ENCODE measurements around the gene ESPL1. TPM values are rescaled to one million over a fixed set of nuclear protein-coding genes. Genes with fewer than 3 reads are reported as not detected.

Gene ESPL1
- total RNA-seq, 1 experiment from 2014 or later = 8.3 TPM

Other genes starting within 250 kb of the ESPL1 start
- gene TNS2, start 218.2 kb upstream of the ESPL1 start, total RNA-seq (2014; rRNA removed; shearing (Covaris generic)) = 13.9 and 15.9 TPM in 2 replicates
- 31.8 and 32.4 TPM in 2 replicates for gene SPRYD3, start 188.9 kb upstream of the ESPL1 start, total RNA-seq (2014; rRNA removed; shearing (Covaris generic))
- 1.7 and 1.9 TPM in 2 replicates for gene IGFBP6, start 170.6 kb upstream of the ESPL1 start, total RNA-seq (2014; rRNA removed; shearing (Covaris generic))
- not detected in 2 replicates for gene SOAT2, start 164.8 kb upstream of the ESPL1 start, total RNA-seq (2014; rRNA removed; shearing (Covaris generic))
- 11.7 and 16.6 TPM in 2 replicates for gene ZNF740, start 87.6 kb upstream of the ESPL1 start, total RNA-seq (2014; rRNA removed; shearing (Covaris generic))
- 1.7 and 6.1 TPM in 2 replicates for gene CSAD, start 87.4 kb upstream of the ESPL1 start, total RNA-seq (2014; rRNA removed; shearing (Covaris generic))
- gene ITGB7, start 61.0 kb upstream of the ESPL1 start, total RNA-seq (2014; rRNA removed; shearing (Covaris generic)) = 18.8 and 29.2 TPM in 2 replicates
- gene RARG, start 36.1 kb upstream of the ESPL1 start, total RNA-seq (2014; rRNA removed; shearing (Covaris generic)) = 5.6 and 7.0 TPM in 2 replicates
- gene PFDN5, start 27.2 kb downstream of the ESPL1 start, total RNA-seq (2014; rRNA removed; shearing (Covaris generic)) = 531 and 559 TPM in 2 replicates
- gene MYG1, start 31.4 kb downstream of the ESPL1 start, total RNA-seq (2014; rRNA removed; shearing (Covaris generic)) = 59.4 and 61.3 TPM in 2 replicates
- 72.2 and 73.3 TPM in 2 replicates for gene AAAS, start 53.3 kb downstream of the ESPL1 start, total RNA-seq (2014; rRNA removed; shearing (Covaris generic))
- not detected in 2 replicates for gene SP7, start 68.1 kb downstream of the ESPL1 start, total RNA-seq (2014; rRNA removed; shearing (Covaris generic))
- gene SP1, start 111.9 kb downstream of the ESPL1 start, total RNA-seq (2014; rRNA removed; shearing (Covaris generic)) = 38.9 and 40.5 TPM in 2 replicates
- 0.13 TPM in 1 of 2 replicates, not detected in the other for gene AMHR2, start 155.6 kb downstream of the ESPL1 start, total RNA-seq (2014; rRNA removed; shearing (Covaris generic))
- gene PRR13, start 173.4 kb downstream of the ESPL1 start, total RNA-seq (2014; rRNA removed; shearing (Covaris generic)) = 101 and 106 TPM in 2 replicates
- 165 and 176 TPM in 2 replicates for gene PCBP2, start 183.8 kb downstream of the ESPL1 start, total RNA-seq (2014; rRNA removed; shearing (Covaris generic))
- 10.1 and 11.4 TPM in 2 replicates for gene MAP3K12, start 231.2 kb downstream of the ESPL1 start, total RNA-seq (2014; rRNA removed; shearing (Covaris generic))
- gene TARBP2, start 233.0 kb downstream of the ESPL1 start, total RNA-seq (2014; rRNA removed; shearing (Covaris generic)) = 57.3 and 62.8 TPM in 2 replicates
- not detected in 2 replicates for gene NPFF, start 239.2 kb downstream of the ESPL1 start, total RNA-seq (2014; rRNA removed; shearing (Covaris generic))

Measured in SK-MEL-5 (cell line).